Pancreas (tissue), 10 donors: Measurements from ENCODE around the gene DNMT3B. TPM values are rescaled to one million over a fixed set of nuclear protein-coding genes. Genes with fewer than 3 reads are reported as not detected.

Source experiments
- ATAC-seq, 4 donors: fragments of 200-7000 bp; cut with Tn5 transposase; one replicate each; pipeline versions ENCODE4 v1.8.0 to v1.9.1; 2020; ENCODE audit warnings: mild to moderate bottlenecking in 4 of 4, moderate library complexity in 4 of 4
- DNase-seq, 6 donors: peaks; one replicate each; pipeline ENCODE4 v3.0.0-alpha.2; 2020
- FAIRE-seq: peaks from 2 replicates; lab custom pipeline; 2012; peaks lifted over from hg19 to GRCh38; lab: Jason Lieb, UNC
- H3K27ac ChIP-seq, 4 donors: fragments of 200-600 bp; sonication (generic); 1 replicate in 3 of 4; 2 replicates in 1 of 4; pipeline versions ENCODE4 v1.5.0 to v1.8.0; 2020
- H3K27me3 ChIP-seq, 4 donors: fragments of 200-600 bp; one replicate each; pipeline ENCODE4 v1.8.0; 2021
- H3K36me3 ChIP-seq, 3 donors: fragments of 200-600 bp; sonication (generic) in 1 of 3; one replicate each; pipeline versions ENCODE4 v1.5.0 to v1.8.0; 2020 to 2021
- H3K4me1 ChIP-seq, 3 donors: fragments of 200-600 bp; one replicate each; pipeline ENCODE4 v1.8.0; 2021
- H3K4me3 ChIP-seq, 4 donors: fragments of 200-600 bp; sonication (generic) in 2 of 4; one replicate each; pipeline versions ENCODE4 v1.5.0 to v1.8.0; 2020 to 2021
- H3K9me3 ChIP-seq, 4 donors: fragments of 200-600 bp; one replicate each; pipeline ENCODE4 v1.8.0; 2021
- CTCF ChIP-seq, 4 donors: fragments of 200-600 bp; sonication (generic) in 3 of 4; IDR thresholded peaks; one replicate each; pipeline versions ENCODE4 v1.5.0 to v1.8.0; 2021; ENCODE audit warnings: antibody characterized with exemption in 4 of 4
- WGBS, 2 donors: extraction: QIAGEN DNeasy Blood & Tissue Kit; methylation state at CpG; one replicate each; pipeline ENCODE4 v1.1.7; 2013; 5-methylcytosine and 5-hydroxymethylcytosine counted together
- intact Hi-C, 3 donors: fragments of 100-400 bp; cut with DNase I; formaldehyde crosslinking; loops; one replicate each; pipeline versions ENCODE4 v1.11.1 to v1.14.2; 2022
- polyA plus RNA-seq, 2 donors: library from polyadenylated mRNA; stranded (reverse); fragments of 200-250 nt; gene quantifications; one replicate each; pipeline ENCODE4 v1.2.3, GENCODE V29; 2013
- total RNA-seq, 6 donors: library from RNA; stranded (reverse); fragmentation: NEBNext Ultra II Directional in 4 of 6; extraction: Animal tissue kit (Norgen Biotek cat#: 25700) in 4 of 6; gene quantifications; one replicate each; pipeline versions ENCODE4 v1.2.1 to v1.2.4, GENCODE V29; 2021 to 2023
- donor health status: healthy with polysubstance abuse.
- donor health status: DM: no; HTN: no; CAD: no; lungs with moderate emphysema.
- donor health status: DM: no; HTN: no; CAD: no.
- donor health status: control.
- donor health status: control.
- donor health status: Bipolar disorder and iron deficiency.
- donor health status: DM: yes; HTN: yes; CAD: no.
- donor health status: DM: no; HTN: no; CAD: no.
- donor health status: DM: no; HTN: no; CAD: no.
- donor health status: DM: yes; HTN: yes; CAD: no.

Gene DNMT3B
- total and polyA plus RNA-seq, 8 donors = 2.0 to 5.1 (median 3.3) TPM

GRCh38 chr20:32784369-32785080 lies 22.3 kb downstream of the DNMT3B start:
- H3K36me3 ChIP-seq = peaks cover 0 to 29% (median 0%) of the 10 kb centered on the region in 3 donors
- DNase-seq = no peak
- no peaks in the 10 kb centered on the region for H3K27me3 ChIP-seq
- WGBS, 2 donors = 88 to 94% methylated on average over 13 of the region's 13 CpGs
- no peak for FAIRE-seq
- H3K27ac ChIP-seq = no peak overlapping the region
- no peaks in the 10 kb centered on the region for H3K4me1 ChIP-seq
- H3K9me3 ChIP-seq = no peaks in the 10 kb centered on the region
- no peak overlapping the region for H3K4me3 ChIP-seq
- TF ChIP-seq CTCF (IDR thresholded peaks at IDR 0.05) = no peak
- ATAC-seq = no peak
- intact Hi-C loops = loop anchor here in 1 of 3 donors (5.0 to 10.0 kb wide), 2 partner anchors 102 to 310 kb away; no protein-coding TSS in a partner anchor

- DNase-seq = no peak
- Histone ChIP-seq H3K36me3 (peaks cover 0 to 31% (median 0%) of the 10 kb centered on the region in 3 donors), H3K4me3 (no peak overlapping the region), H3K4me1 (no peaks in the 10 kb centered on the region), H3K27ac (no peak overlapping the region), H3K9me3 (no peaks in the 10 kb centered on the region), H3K27me3 (no peaks in the 10 kb centered on the region)
- intact Hi-C loops = loop anchor here in 1 of 3 donors (10.0 kb wide), 1 partner anchor 309 kb away; no protein-coding TSS in a partner anchor
- 87 to 93% methylated on average over 16 of the region's 16 CpGs for WGBS, 2 donors
- no peak for ATAC-seq
- no peak for FAIRE-seq
- no peak for TF ChIP-seq CTCF (IDR thresholded peaks at IDR 0.05)
Observed at GRCh38 chr20:32786059-32786760, 24.0 kb downstream of the DNMT3B start.

- intact Hi-C loops = loop anchor here in 1 of 3 donors (10.0 kb wide), 1 partner anchor 308 kb away; no protein-coding TSS in a partner anchor
- FAIRE-seq (no peak), ATAC-seq (no peak), DNase-seq (no peak)
- Histone ChIP-seq H3K36me3 (peaks cover 0 to 37% (median 0%) of the 10 kb centered on the region in 3 donors), H3K9me3 (no peaks in the 10 kb centered on the region), H3K4me1 (no peaks in the 10 kb centered on the region), H3K4me3 (no peak overlapping the region), H3K27ac (no peak overlapping the region), H3K27me3 (no peaks in the 10 kb centered on the region)
- no peak for TF ChIP-seq CTCF (IDR thresholded peaks at IDR 0.05)
- 91 to 93% methylated on average over 16 of the region's 16 CpGs for WGBS, 2 donors
Observed at GRCh38 chr20:32787168-32787567, 25.0 kb downstream of the DNMT3B start.

GRCh38 chr20:32789896-32790750 lies 27.9 kb downstream of the DNMT3B start:
- no peak overlapping the region for H3K4me3 ChIP-seq
- no peaks in the 10 kb centered on the region for H3K4me1 ChIP-seq
- peak; percentile 91 to 99 (median 98) for TF ChIP-seq CTCF (IDR thresholded peaks at IDR 0.05)
- FAIRE-seq (no peak), DNase-seq (peak; percentile 53 to 90 (median 74)), ATAC-seq (peak; percentile 84 to 98 (median 96))
- H3K27ac ChIP-seq = no peak overlapping the region
- 59 to 64% methylated on average over 6 of the region's 6 CpGs for WGBS, 2 donors
- H3K36me3 ChIP-seq = peaks cover 0 to 37% (median 0%) of the 10 kb centered on the region in 3 donors
- intact Hi-C loops = loop anchor here in 1 of 3 donors (10.0 kb wide), 1 partner anchor 305 kb away; no protein-coding TSS in a partner anchor
- H3K27me3 ChIP-seq = no peaks in the 10 kb centered on the region
- H3K9me3 ChIP-seq = no peaks in the 10 kb centered on the region
